Effector memory CD8-positive, alpha-beta T cell (primary cell): ENCODE measurements around the gene PKP2.

Experiments used
- ATAC-seq: fragments of 150-1000 bp; cut with Tn5 transposase; replicated peaks from 2 replicates; pipeline ENCODE4 v1.10.0; 2021; ENCODE audit warnings: mild to moderate bottlenecking, moderate library complexity
- DNase-seq, 3 experiments: peaks; one replicate each; pipeline ENCODE4 v3.0.0; 2021
- H3K27ac Mint-ChIP-seq, 2 donors: one replicate each; pipeline ENCODE4 v1.8.0; 2022; ENCODE audit warnings: mild to moderate bottlenecking in 2 of 2, mixed read lengths in 2 of 2, moderate library complexity in 2 of 2
- H3K27me3 Mint-ChIP-seq, 2 donors: one replicate each; pipeline ENCODE4 v1.8.0; 2022; ENCODE audit warnings: mixed read lengths in 2 of 2
- H3K36me3 Mint-ChIP-seq: one replicate; pipeline ENCODE4 v1.8.0; 2022; ENCODE audit warnings: mild to moderate bottlenecking, moderate library complexity, mixed read lengths; ENCODE audit not compliant: insufficient read depth
- H3K4me1 Mint-ChIP-seq, 2 donors: one replicate each; pipeline ENCODE4 v1.8.0; 2022; ENCODE audit warnings: low read depth in 2 of 2, mixed read lengths in 2 of 2
- H3K4me3 Mint-ChIP-seq, 2 donors: one replicate each; pipeline ENCODE4 v1.8.0; 2022; ENCODE audit warnings: mild to moderate bottlenecking in 2 of 2, mixed read lengths in 2 of 2, moderate library complexity in 2 of 2
- H3K9me3 Mint-ChIP-seq, 2 donors: one replicate each; pipeline ENCODE4 v1.8.0; 2022; ENCODE audit warnings: mixed read lengths in 2 of 2
- total RNA-seq, 9 experiments: gene quantifications; one replicate each; lab custom pipeline; 2026; lab: John Stamatoyannopoulos, UW

Gene PKP2
- total RNA-seq, result 0 to 11.7 (median 2.2) reads per million in 9 experiments

GRCh38 chr12:32896432-32897280, at the start of gene PKP2:
Gene PKP2, minus strand, starts transcription at chr12:32896777. Its CDS starts 46 bp downstream, at chr12:32896731.
- H3K4me3 Mint-ChIP-seq, result peak within 1 kb of the TSS; percentile 78 to 79
- H3K27ac Mint-ChIP-seq, result no peak within 1 kb of the TSS
- peaks cover 7 to 13% of the 10 kb centered on the region in 2 donors for H3K4me1 Mint-ChIP-seq
- H3K27me3 Mint-ChIP-seq, result peaks cover 45 to 77% of the 10 kb centered on the region in 2 donors
- no peak for ATAC-seq
- no peaks in the 10 kb centered on the region for H3K36me3 Mint-ChIP-seq
- DNase-seq, result no peak
- no peaks in the 10 kb centered on the region for H3K9me3 Mint-ChIP-seq

GRCh38 chr12:32944195-32944594, 47.6 kb upstream of the PKP2 start:
- H3K4me1 Mint-ChIP-seq, result no peaks in the 10 kb centered on the region
- H3K4me3 Mint-ChIP-seq, result no peak overlapping the region
- H3K27ac Mint-ChIP-seq, result no peak overlapping the region
- H3K36me3 Mint-ChIP-seq, result no peaks in the 10 kb centered on the region
- no peaks in the 10 kb centered on the region for H3K27me3 Mint-ChIP-seq
- no peak for DNase-seq
- no peak for ATAC-seq
- H3K9me3 Mint-ChIP-seq, result peaks cover 0 to 2% of the 10 kb centered on the region in 2 donors

GRCh38 chr12:32939801-32940200, 43.2 kb upstream of the PKP2 start:
- H3K27ac Mint-ChIP-seq, result no peak overlapping the region
- H3K36me3 Mint-ChIP-seq, result no peaks in the 10 kb centered on the region
- no peaks in the 10 kb centered on the region for H3K4me1 Mint-ChIP-seq
- H3K27me3 Mint-ChIP-seq, result peaks cover 0 to 4% of the 10 kb centered on the region in 2 donors
- H3K9me3 Mint-ChIP-seq, result peaks cover 0 to 2% of the 10 kb centered on the region in 2 donors
- ATAC-seq (no peak), DNase-seq (no peak)
- no peak overlapping the region for H3K4me3 Mint-ChIP-seq

- ATAC-seq, result no peak
- Mint-ChIP-seq H3K36me3 (no peaks in the 10 kb centered on the region), H3K4me3 (no peak overlapping the region), H3K27ac (no peak overlapping the region), H3K9me3 (peaks cover 0 to 2% of the 10 kb centered on the region in 2 donors), H3K27me3 (peaks cover 0 to 11% of the 10 kb centered on the region in 2 donors), H3K4me1 (no peaks in the 10 kb centered on the region)
- no peak for DNase-seq
These were observed 30.4 kb upstream of the PKP2 start for GRCh38 chr12:32926963-32927362.

- peaks cover 0 to under 1% of the 10 kb centered on the region in 2 donors for H3K9me3 Mint-ChIP-seq
- H3K4me3 Mint-ChIP-seq, result no peak overlapping the region
- H3K27ac Mint-ChIP-seq, result no peak overlapping the region
- H3K4me1 Mint-ChIP-seq, result no peaks in the 10 kb centered on the region
- ATAC-seq (no peak), DNase-seq (no peak)
- no peaks in the 10 kb centered on the region for H3K36me3 Mint-ChIP-seq
- H3K27me3 Mint-ChIP-seq, result peaks cover 0 to 15% of the 10 kb centered on the region in 2 donors
These were observed 29.8 kb upstream of the PKP2 start for GRCh38 chr12:32926356-32926755.

GRCh38 chr12:32922546-32923297, 26.1 kb upstream of the PKP2 start:
- Mint-ChIP-seq H3K27ac (no peak overlapping the region), H3K4me1 (no peaks in the 10 kb centered on the region), H3K9me3 (no peaks in the 10 kb centered on the region), H3K27me3 (peaks cover 7 to 15% of the 10 kb centered on the region in 2 donors), H3K36me3 (no peaks in the 10 kb centered on the region), H3K4me3 (no peak overlapping the region)
- no peak for DNase-seq
- ATAC-seq, result no peak

- Mint-ChIP-seq H3K9me3 (no peaks in the 10 kb centered on the region), H3K27me3 (peaks cover 7 to 17% of the 10 kb centered on the region in 2 donors), H3K4me3 (no peak overlapping the region), H3K4me1 (no peaks in the 10 kb centered on the region), H3K27ac (no peak overlapping the region), H3K36me3 (no peaks in the 10 kb centered on the region)
- DNase-seq, result no peak
- no peak for ATAC-seq
These were observed 24.8 kb upstream of the PKP2 start for GRCh38 chr12:32921397-32921796.

- Mint-ChIP-seq H3K27me3 (peaks cover 7 to 21% of the 10 kb centered on the region in 2 donors), H3K36me3 (no peaks in the 10 kb centered on the region), H3K9me3 (no peaks in the 10 kb centered on the region), H3K4me1 (no peaks in the 10 kb centered on the region), H3K27ac (no peak overlapping the region), H3K4me3 (no peak overlapping the region)
- ATAC-seq (no peak), DNase-seq (no peak)
These were observed 24.0 kb upstream of the PKP2 start for GRCh38 chr12:32920506-32921085.

- DNase-seq, result no peak
- no peak for ATAC-seq
- Mint-ChIP-seq H3K36me3 (no peaks in the 10 kb centered on the region), H3K27ac (no peak overlapping the region), H3K9me3 (no peaks in the 10 kb centered on the region), H3K4me1 (no peaks in the 10 kb centered on the region), H3K4me3 (no peak overlapping the region), H3K27me3 (peaks cover 15 to 36% of the 10 kb centered on the region in 2 donors)
These were observed 22.6 kb upstream of the PKP2 start for GRCh38 chr12:32918890-32919801.

- Mint-ChIP-seq H3K4me3 (no peak overlapping the region), H3K27ac (no peak overlapping the region), H3K4me1 (no peaks in the 10 kb centered on the region), H3K27me3 (peaks cover 15 to 28% of the 10 kb centered on the region in 2 donors), H3K9me3 (peaks cover 0 to 1% of the 10 kb centered on the region in 2 donors), H3K36me3 (no peaks in the 10 kb centered on the region)
- DNase-seq, result no peak
- ATAC-seq, result no peak
These were observed 20.6 kb upstream of the PKP2 start for GRCh38 chr12:32917094-32917611.

GRCh38 chr12:32907898-32908476, 11.4 kb upstream of the PKP2 start:
- DNase-seq, result no peak
- peaks cover 0 to 6% of the 10 kb centered on the region in 2 donors for H3K27me3 Mint-ChIP-seq
- H3K9me3 Mint-ChIP-seq, result peaks cover 0 to 2% of the 10 kb centered on the region in 2 donors
- no peak overlapping the region for H3K4me3 Mint-ChIP-seq
- no peaks in the 10 kb centered on the region for H3K36me3 Mint-ChIP-seq
- H3K4me1 Mint-ChIP-seq, result no peaks in the 10 kb centered on the region
- H3K27ac Mint-ChIP-seq, result no peak overlapping the region
- no peak for ATAC-seq

GRCh38 chr12:32907166-32907565, 10.6 kb upstream of the PKP2 start:
- peaks cover 0 to 6% of the 10 kb centered on the region in 2 donors for H3K27me3 Mint-ChIP-seq
- no peaks in the 10 kb centered on the region for H3K36me3 Mint-ChIP-seq
- no peak overlapping the region for H3K4me3 Mint-ChIP-seq
- no peak for ATAC-seq
- no peaks in the 10 kb centered on the region for H3K4me1 Mint-ChIP-seq
- no peak overlapping the region for H3K27ac Mint-ChIP-seq
- DNase-seq, result no peak
- H3K9me3 Mint-ChIP-seq, result peaks cover 0 to 2% of the 10 kb centered on the region in 2 donors
